Right ventricle myocardium inferior (tissue), 1 donor: Measurements from ENCODE around the gene LAMA2. TPM values are rescaled to one million over a fixed set of nuclear protein-coding genes. Genes with fewer than 3 reads are reported as not detected.

ENCODE experiments used
- ATAC-seq: fragments of 200-7000 bp; cut with Tn5 transposase; one replicate; pipeline ENCODE4 v1.9.1; 2020; ENCODE audit warnings: mild to moderate bottlenecking, moderate library complexity
- DNase-seq: peaks from one replicate; pipeline ENCODE4 v3.0.0; 2021; ENCODE audit errors: missing footprints
- intact Hi-C: fragments of 100-400 bp; cut with DNase I; formaldehyde crosslinking; loops from one replicate; pipeline ENCODE4 v1.11.0; 2022
- long read RNA-seq: library from polyadenylated mRNA; unstranded; transcript quantifications from one replicate; pipeline ENCODE4 v2.0.0, GENCODE V29; 2021
- total RNA-seq: library from RNA; stranded (reverse); fragmentation: NEBNext Ultra II Directional; extraction: Animal tissue kit (Norgen Biotek cat#: 25700); gene quantifications from one replicate; pipeline ENCODE4 v1.2.1, GENCODE V29; 2021
- donor health status: DM: no; HTN: yes; CAD: no; lungs with severe emphysema.

The LAMA2 gene, protein sequence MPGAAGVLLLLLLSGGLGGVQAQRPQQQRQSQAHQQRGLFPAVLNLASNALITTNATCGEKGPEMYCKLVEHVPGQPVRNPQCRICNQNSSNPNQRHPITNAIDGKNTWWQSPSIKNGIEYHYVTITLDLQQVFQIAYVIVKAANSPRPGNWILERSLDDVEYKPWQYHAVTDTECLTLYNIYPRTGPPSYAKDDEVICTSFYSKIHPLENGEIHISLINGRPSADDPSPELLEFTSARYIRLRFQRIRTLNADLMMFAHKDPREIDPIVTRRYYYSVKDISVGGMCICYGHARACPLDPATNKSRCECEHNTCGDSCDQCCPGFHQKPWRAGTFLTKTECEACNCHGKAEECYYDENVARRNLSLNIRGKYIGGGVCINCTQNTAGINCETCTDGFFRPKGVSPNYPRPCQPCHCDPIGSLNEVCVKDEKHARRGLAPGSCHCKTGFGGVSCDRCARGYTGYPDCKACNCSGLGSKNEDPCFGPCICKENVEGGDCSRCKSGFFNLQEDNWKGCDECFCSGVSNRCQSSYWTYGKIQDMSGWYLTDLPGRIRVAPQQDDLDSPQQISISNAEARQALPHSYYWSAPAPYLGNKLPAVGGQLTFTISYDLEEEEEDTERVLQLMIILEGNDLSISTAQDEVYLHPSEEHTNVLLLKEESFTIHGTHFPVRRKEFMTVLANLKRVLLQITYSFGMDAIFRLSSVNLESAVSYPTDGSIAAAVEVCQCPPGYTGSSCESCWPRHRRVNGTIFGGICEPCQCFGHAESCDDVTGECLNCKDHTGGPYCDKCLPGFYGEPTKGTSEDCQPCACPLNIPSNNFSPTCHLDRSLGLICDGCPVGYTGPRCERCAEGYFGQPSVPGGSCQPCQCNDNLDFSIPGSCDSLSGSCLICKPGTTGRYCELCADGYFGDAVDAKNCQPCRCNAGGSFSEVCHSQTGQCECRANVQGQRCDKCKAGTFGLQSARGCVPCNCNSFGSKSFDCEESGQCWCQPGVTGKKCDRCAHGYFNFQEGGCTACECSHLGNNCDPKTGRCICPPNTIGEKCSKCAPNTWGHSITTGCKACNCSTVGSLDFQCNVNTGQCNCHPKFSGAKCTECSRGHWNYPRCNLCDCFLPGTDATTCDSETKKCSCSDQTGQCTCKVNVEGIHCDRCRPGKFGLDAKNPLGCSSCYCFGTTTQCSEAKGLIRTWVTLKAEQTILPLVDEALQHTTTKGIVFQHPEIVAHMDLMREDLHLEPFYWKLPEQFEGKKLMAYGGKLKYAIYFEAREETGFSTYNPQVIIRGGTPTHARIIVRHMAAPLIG (N-terminal part only)
- total RNA-seq: 119 TPM
- long read RNA-seq, partial matches to known transcripts: 4 of 5 reads
- long read RNA-seq, other reads (novel, unspliced or antisense): 1 of 5 reads

DNA sequence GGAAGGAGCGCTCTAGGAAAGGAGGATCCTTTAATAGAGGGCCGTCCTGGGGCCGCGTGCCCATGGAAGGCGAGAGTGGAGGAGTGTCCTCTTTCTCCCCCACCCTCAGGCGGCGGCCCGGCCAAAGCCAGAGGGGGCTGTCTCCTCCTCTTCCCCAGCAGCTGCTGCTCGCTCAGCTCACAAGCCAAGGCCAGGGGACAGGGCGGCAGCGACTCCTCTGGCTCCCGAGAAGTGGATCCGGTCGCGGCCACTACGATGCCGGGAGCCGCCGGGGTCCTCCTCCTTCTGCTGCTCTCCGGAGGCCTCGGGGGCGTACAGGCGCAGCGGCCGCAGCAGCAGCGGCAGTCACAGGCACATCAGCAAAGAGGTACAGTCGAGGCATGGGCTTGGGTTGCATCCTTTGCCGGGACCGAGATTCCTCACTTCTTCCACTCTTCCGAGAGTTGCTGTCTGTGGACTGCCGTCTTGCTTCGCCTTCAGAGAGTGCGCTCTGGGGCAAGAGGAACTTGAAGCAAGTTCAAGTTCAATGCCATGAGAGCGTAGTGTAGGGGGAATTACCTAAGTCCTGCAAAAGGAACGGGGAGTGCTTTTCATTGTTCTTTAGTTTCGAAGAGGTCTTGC, at the start of gene LAMA2:
LAMA2 (plus strand) TSS at position 148 of the 621 bp plus-strand sequence; CDS start at position 256, 108 bp downstream.
- DNase-seq: peak; percentile 94
- intact Hi-C loops: loop anchor here (5.0 to 10.0 kb wide), 3 partner anchors 76 to 462 kb away; no protein-coding TSS in a partner anchor
- ATAC-seq: peak; percentile 99

GRCh38 chr6:128836761-128837160, 46.2 kb upstream of the LAMA2 start:
- no peak for ATAC-seq
- no peak for DNase-seq
- intact Hi-C loops: no loop called here

DNA sequence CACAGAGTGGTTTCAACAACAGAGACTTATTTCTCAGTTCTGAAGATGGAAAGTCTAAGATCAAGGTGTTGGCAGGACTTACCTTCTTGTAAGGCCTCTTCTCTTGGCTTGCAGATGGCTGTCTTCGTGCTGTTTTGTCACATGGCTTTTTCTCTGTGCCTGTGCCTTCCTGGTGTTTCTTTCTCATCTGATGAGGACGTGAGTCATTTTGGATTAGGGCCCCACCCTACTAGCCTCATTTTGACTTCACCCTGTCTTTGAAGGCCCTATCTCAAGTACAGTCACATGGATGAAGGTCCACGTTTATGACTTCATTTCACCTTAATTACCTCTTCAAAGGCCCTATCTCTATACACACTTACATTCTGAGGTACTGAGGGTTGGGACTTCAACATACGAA, 41.4 kb upstream of the LAMA2 start:
- no peak for DNase-seq
- no peak for ATAC-seq
- intact Hi-C loops: no loop called here

DNA sequence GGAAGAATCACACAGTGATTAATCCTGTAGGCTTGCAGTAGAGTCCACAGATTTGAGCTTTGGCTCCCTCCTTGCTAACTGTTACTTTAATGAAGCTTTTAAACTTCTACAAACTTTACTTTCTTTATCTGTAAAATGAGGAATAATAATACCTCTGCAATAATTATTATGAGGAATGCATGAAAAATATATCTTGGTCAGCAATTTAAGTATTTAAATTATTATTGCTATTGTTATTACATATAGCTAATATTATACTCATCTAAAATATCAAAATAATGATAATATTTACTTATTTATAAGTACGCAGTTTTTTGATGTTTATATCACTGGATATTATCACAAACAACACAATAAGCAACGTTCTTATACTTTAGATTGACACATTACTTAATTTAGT, 38.3 kb upstream of the LAMA2 start:
- DNase-seq (no peak), ATAC-seq (no peak)
- intact Hi-C loops: no loop called here

GRCh38 chr6:128847431-128848210, 35.3 kb upstream of the LAMA2 start:
- intact Hi-C loops: loop anchor here (2.0 kb wide), 1 partner anchor 39 kb away; no protein-coding TSS in a partner anchor
- ATAC-seq: no peak
- DNase-seq: no peak

DNA sequence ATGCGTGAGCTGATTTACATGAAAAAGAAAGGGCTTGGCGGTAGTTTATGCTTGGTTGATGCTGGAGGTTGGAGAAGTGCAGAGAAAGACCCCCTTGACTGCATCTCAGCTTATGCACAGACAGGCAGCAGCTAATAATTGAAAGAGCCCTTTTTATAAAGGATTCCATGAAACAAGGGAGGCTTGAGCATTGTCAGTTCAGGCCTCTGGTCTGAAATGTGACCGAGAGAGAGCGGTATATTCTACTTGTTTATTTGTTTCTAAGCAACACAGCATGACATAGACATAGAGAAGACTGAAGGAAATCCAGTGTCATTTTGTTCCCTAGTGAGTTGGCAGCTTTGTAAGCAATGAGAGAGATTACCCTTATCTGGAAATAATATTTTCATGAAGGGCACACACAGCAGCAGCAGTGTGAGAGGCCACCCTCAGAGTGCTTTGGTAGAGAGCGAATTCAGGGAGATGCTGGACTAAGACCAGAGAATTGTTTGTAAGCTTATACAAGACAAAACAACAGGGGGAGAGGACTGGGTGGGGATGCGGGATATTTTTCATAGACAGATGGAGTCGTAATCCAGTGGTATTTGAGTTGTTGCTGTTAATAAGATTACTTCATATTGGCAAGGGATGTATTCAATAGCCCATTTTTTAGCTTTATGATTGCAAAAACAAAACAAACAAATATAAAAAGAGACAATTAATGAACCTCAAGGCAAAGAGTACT, 34.6 kb upstream of the LAMA2 start:
- ATAC-seq: peak; percentile 90
- no peak for DNase-seq
- intact Hi-C loops: loop anchor here (2.0 kb wide), 1 partner anchor 38 kb away; no protein-coding TSS in a partner anchor

- intact Hi-C loops: no loop called here
- DNase-seq (no peak), ATAC-seq (no peak)
These were observed 27.3 kb upstream of the LAMA2 start for GRCh38 chr6:128855581-128856085.

DNA sequence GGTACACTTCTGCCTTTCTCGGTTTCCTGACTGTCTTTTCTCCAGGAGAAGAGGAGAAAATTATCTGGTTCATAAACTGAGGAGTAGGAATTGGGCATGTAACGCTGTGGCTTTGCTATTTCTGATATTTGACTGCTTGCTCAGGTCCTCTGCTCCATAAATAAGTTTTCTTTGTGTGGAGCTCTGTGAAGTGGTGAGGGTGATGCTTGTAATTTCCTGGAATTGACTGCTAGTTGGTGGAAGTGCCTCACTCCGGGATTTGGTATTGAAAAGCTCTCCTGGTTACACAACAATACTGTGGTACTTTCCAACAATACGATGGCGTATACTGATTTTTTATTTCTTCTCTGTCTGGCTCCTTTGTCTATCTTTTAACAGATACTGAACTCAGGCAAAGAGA, 25.1 kb upstream of the LAMA2 start:
- ATAC-seq (no peak), DNase-seq (no peak)
- intact Hi-C loops: no loop called here

GRCh38 chr6:128860782-128861181, 22.2 kb upstream of the LAMA2 start:
- intact Hi-C loops: no loop called here
- DNase-seq: no peak
- ATAC-seq: no peak

GRCh38 chr6:128863983-128864382, 19.0 kb upstream of the LAMA2 start:
- DNase-seq: no peak
- intact Hi-C loops: no loop called here
- ATAC-seq: no peak

- intact Hi-C loops: no loop called here
- ATAC-seq (no peak), DNase-seq (no peak)
These were observed 12.2 kb upstream of the LAMA2 start for GRCh38 chr6:128870746-128871145.

DNA sequence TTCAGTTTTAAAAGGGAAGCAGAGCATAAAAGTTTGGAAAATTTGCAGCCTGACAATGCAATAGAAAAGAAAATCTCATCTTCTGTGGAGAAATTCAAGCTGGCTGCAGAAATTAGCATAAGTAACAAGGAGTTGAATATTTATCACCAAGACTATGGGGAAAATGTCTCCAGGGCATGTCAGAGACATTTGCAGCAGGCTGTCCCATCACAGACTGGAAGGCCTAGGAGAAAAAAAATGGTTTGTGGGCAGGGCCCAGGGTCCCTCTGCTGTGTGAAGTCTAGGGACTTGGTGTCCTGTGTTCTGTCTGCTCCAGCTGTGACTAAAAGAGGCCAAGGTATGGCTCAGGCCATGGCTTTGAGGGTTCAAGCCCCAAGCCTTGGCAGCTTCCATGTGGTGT, 8.1 kb upstream of the LAMA2 start:
- intact Hi-C loops: no loop called here
- DNase-seq (no peak), ATAC-seq (no peak)

DNA sequence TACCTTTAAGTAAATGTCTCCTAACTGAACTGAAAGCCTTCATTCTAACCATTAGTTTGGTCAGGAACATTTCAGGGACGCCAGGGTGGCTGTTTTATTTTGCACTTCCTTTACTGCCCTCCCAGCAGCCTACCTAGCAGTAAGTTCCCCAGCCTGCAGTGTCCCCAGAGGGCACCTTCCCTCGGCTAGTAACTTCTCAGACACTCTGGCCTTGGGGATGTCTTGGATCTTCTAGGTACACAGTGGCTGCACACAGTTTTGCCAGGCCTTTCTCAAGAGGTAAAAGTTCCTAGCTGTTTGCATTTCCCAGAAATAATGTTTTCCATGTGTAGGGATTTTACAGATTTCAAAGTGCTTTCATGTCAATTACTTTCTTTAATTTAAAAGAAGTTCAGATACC, 378 bp upstream of the LAMA2 start:
- peak; percentile 43 for ATAC-seq
- no peak for DNase-seq
- intact Hi-C loops: loop anchor here (5.0 to 10.0 kb wide), 3 partner anchors 75 to 462 kb away; no protein-coding TSS in a partner anchor

DNA sequence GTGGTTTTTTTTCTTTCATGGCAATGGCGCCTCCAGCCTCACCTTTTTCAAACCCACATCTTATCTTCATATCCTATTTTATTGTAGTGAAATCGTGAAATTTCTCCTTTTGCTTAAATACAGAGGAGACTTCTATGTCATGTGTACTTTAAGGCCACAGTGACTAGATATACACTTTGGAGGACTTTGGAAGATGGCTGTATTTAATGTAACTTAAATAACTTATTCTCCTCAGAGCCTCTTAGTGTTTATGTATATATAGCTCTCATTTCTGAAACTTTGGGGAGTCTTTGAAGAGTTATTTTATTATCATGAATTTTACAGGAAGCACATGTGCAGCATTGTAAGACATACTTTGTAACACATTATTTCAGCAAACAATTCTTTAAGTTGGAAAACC, 968 bp downstream of the LAMA2 start:
- no peak for ATAC-seq
- no peak for DNase-seq
- intact Hi-C loops: loop anchor here (5.0 to 10.0 kb wide), 3 partner anchors 77 to 461 kb away; no protein-coding TSS in a partner anchor

- no peak for DNase-seq
- intact Hi-C loops: loop anchor here (10.0 kb wide), 2 partner anchors 369 to 459 kb away; no protein-coding TSS in a partner anchor
- no peak for ATAC-seq
These were observed 2.4 kb downstream of the LAMA2 start for GRCh38 chr6:128885381-128885780.

- ATAC-seq (no peak), DNase-seq (no peak)
- intact Hi-C loops: loop anchor here (2.0 to 10.0 kb wide), 3 partner anchors 38 to 458 kb away; no protein-coding TSS in a partner anchor
These were observed 3.8 kb downstream of the LAMA2 start for GRCh38 chr6:128886706-128887105.
